ENCODE measurements around the gene FAM117B. TPM values are rescaled to one million over a fixed set of nuclear protein-coding genes. Genes with fewer than 3 reads are reported as not detected.
"Not testable (repeated sequence)": the region's sequence is repeated elsewhere in the genome, so short reads cannot be mapped to it uniquely, and the experiment has no call there.

Gene FAM117B
- polyA plus RNA-seq, 1 donor, result 33.6 TPM

- no peak for DNase-seq
Observed at GRCh38 chr2:202757339-202757738, 122.6 kb downstream of the FAM117B start.

- no peak for DNase-seq
Observed at GRCh38 chr2:202758128-202758527, 123.4 kb downstream of the FAM117B start.

DNA sequence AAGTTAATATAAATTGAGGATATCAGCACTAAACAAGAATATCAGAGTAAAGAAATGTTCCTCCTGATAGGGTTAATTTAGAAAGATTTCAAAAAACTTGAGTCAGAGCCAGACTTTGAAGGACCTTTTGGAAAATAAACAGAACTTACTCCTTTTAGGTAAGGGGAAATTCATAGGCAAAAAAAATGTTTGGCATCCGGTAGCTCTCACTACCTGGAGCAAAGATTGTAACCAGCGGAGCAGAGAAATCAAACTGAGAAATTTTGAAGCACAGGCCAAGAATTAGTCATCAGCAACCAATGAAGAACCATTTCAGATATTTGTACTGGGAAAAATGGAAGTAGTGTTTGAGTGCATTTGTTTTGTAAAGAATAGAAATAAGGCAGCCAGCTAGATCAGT, 123.8 kb downstream of the FAM117B start:
- DNase-seq, result no peak

DNA sequence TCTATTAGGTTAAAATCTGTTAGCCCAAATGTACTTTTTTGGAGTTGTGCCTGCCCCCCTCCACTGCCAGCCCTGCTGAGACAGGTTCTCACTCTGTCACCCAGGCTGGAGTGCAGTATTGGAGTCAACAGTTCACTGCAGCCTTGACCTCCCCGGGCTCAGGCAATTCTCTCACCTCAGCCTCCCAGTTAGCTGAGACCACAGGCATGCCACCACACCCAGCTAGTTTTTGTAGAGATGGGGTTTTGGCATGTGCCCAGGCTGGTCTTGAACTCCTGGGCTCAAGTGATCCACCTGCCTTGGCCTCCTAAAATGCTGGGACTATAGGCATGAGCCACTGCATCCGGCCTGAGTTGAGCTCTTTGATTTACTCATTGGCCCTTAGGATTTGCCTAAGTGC, 126.1 kb downstream of the FAM117B start:
- no peak for DNase-seq

DNA sequence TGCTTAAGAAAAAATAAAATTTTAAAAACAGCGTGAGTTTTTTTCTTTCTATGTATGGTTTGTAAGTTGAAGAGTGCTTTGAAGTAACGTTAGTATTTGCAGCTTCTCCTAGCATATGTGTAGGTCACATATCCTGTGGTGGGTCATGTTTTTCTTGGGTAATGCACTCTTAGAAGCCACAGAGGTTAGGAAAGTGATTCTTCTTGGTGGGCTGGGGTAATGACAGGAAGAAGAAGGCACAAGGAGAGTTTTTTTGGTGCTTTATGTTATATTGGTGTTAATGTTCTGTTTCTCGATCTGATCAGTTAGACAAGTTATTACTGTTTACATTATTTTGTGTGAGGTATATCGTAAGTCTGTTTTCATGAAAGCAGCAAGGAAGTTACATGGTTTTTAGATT, 127.8 kb downstream of the FAM117B start:
- DNase-seq, result no peak

- no peak for DNase-seq
Observed at GRCh38 chr2:202763916-202764315, 129.1 kb downstream of the FAM117B start.

DNA sequence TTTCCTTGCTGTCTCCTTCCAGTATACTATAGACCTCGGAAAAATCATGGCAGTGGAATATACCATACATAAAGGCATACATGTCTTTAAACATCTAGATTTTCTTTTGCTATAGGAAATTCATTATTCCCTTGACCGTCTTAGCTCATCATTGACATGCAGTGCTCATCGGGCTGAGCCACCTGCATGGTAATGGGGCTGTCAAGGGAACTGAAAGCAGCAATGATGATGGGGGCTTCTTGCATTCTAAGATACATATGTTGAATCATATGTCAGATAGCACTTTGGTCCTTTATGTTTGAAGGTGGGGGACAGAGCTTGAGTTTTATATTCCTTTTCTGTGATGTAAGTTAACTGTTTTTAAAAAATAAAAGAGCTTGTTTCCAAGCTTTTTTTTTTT, 130.2 kb downstream of the FAM117B start:
- DNase-seq, result no peak

DNA sequence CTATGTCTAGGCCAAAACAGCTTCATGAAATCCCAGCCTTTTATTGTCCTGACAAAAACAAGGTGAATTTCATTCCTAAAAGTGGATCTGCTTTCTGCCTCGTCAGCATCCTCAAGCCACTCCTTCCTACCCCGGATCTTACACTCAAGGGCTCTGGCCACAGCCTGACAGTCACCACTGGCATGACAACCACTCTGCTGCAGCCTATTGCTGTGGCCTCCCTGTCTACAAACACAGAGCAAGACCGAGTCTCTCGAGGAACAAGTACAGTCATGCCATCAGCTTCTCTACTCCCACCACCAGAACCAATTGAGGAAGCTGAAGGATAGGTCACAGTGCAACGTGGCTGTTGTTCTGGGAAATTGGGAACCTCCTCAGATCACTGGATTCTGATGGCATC, 130.7 kb downstream of the FAM117B start:
- no peak for DNase-seq

DNA sequence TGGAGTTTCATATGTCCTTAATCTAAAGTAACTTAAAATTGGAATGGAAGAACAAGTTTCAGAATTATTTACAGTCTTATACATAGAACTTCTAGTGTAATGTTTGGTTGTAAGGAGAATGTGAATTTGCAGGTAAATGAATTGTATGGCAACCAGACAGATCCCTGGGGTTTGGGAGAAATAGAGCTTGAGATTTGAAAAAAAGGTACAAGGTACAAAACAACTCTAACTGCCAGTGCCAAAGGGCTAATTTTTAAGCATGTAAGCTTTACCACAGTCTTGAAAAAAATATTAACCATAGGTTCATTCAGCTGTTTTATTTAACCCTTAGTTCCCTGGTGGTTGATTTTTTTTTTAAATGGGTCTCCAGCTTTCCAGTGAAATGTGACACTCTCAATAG, 133.5 kb downstream of the FAM117B start:
- DNase-seq, result no peak

DNA sequence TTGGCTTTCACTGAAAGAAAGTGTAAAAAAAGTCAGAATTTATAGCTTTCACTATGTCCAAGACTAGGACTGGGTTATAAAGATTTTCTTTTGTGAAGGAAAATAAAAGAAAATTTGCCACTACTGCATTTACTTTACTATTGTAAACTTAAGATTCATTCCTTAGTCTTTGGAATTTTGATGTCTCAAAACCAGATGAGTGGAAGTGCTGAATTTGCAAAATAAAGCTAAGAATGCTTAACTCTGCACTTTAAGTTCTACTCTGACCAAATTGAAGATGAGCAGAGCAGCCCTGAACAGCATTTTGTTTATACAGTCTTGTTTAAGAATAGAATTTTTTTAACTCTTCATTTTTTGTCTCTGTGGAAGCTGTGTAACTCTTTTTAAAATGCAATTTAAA, 134.4 kb downstream of the FAM117B start:
- DNase-seq, result no peak

DNA sequence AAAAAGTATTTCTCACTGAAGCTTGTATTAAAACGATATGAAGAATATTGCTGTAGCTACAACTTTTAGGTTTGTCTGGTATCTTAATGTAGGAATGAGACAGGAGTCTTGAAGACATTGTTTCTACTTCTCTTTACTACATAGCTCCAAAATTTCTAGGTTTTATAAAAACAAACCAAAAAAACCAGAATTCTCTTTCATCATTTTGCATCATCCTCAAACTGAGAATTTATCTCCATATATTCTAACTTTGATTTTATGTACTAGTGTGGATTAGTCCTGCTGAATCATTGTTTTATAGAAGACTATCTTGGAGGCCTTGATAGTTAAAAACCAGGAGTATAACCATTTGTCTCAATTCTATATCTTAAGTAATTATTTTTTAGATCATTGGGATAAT, 136.6 kb downstream of the FAM117B start:
- no peak for DNase-seq

GRCh38 chr2:202771741-202772460, 137.1 kb downstream of the FAM117B start:
- DNase-seq, result peak; percentile 48

GRCh38 chr2:202773301-202773973, 138.7 kb downstream of the FAM117B start:
- DNase-seq, result no peak

GRCh38 chr2:202774104-202774503, 139.3 kb downstream of the FAM117B start:
- DNase-seq, result no peak

GRCh38 chr2:202778217-202778616, 143.4 kb downstream of the FAM117B start:
- no peak for DNase-seq

GRCh38 chr2:202780514-202781021, 145.8 kb downstream of the FAM117B start:
- DNase-seq, result no peak

DNA sequence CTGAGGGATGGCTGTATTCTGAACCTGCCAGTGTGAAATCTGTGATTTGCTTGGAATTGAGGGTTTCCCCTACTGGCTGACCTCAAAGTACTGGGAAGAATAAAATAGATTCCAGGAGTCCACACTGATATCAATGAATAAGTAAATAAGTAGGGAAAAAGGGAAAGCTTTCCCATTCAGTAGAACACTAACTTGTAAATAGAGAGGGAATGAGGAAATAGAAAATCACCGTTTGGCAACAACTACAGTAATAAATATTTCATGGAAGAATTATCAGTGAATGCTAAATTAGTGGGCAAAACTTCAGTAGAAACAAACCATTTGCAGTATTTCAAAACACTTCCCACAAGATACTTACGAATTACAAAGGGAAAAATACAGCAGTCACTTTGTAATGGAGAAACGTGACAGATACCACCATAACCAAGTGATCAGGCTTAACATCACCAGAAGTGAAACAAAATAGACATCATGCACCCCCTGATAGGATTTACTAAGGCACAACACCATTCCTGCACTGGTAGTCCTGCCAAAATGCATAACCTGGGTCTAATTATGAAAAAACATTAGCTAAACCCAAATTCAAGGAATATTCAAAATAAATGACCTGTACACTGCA, 148.3 kb downstream of the FAM117B start:
- DNase-seq, result no peak

GRCh38 chr2:202786842-202787241, 152.1 kb downstream of the FAM117B start:
- no peak for DNase-seq

- no peak for DNase-seq
Observed at GRCh38 chr2:202790676-202791075, 155.9 kb downstream of the FAM117B start.

DNA sequence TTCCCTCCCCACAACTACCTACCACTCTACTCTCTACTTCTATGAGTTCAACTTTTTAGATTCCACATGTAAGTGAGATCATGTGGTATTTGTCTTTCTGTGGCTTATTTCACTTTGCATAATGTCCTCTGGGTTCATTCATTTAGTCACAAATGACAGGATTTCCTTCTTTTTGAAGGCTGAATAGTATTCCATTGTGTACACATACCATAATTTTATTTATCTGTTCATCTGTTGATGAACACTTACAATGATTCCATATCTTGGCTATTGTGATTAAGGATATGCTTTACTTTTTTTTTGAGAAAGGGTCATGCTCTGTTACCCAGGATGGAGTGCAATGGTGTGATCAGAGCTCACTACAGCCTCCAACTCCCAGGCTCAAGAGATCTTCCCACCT, 163.2 kb downstream of the FAM117B start:
- no peak for DNase-seq

DNA sequence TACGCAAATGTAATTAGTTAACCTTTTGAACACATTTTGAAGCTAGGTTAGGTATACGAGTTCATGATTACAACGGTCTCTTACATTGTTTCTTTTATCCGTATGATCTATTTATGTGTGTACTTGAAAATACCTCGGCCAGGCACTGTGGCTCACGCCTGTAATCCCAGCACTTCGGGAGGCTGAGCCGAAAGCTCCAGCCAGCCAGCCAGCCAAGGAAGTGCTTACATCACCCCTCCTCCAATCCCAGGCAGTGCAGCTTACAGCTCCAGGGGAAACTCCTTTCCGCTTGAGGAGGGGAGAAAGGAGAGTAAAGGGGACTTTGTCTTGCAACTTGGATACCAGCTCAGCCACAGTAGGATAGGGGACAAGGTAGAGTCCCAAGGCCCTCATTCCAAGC, 171.1 kb downstream of the FAM117B start:
- not testable (repeated sequence) for DNase-seq

- DNase-seq, result peak; percentile 38
Observed at GRCh38 chr2:202807431-202808138, 172.8 kb downstream of the FAM117B start.

GRCh38 chr2:202808754-202809153, 174.0 kb downstream of the FAM117B start:
- DNase-seq, result no peak
